IMR-90 (cell line): Measurements from ENCODE around the gene TP73. TPM values are rescaled to one million over a fixed set of nuclear protein-coding genes. Genes with fewer than 3 reads are reported as not detected.

Source experiments
- ATAC-seq: fragments of 200-7000 bp; cut with Tn5 transposase; 2 replicates; pipeline ENCODE4 v1.9.1; 2020; ENCODE audit warnings: low read depth, mild to moderate bottlenecking, moderate library complexity
- BruUV-seq: library from RNA; stranded (reverse); fragments of 400-500 nt; replicated peaks from 2 replicates; lab custom pipeline; 2021; lab: Mats Ljungman, UMichigan
- CTCF ChIA-PET: fragments of 300-600 bp; formaldehyde crosslinking; extraction: SDS; loops from one replicate; lab custom pipeline; 2021; ENCODE audit warnings: antibody characterized with exemption; lab: Yijun Ruan, JAX
- POLR2A ChIA-PET: fragments of 300-600 bp; sonication (Branson Sonifier 250); formaldehyde crosslinking; loops from one replicate; lab custom pipeline; 2022; ENCODE audit warnings: antibody characterized with exemption; ENCODE audit not compliant: unreplicated experiment; lab: Charles Lee
- DNase-seq: peaks from one replicate; pipeline ENCODE4 v3.0.0; 2013
- H2AFZ ChIP-seq: replicated peaks from 2 replicates; pipeline ENCODE3; 2013; ENCODE audit warnings: low read length, mild to moderate bottlenecking; ENCODE audit not compliant: poor library complexity
- H2AK5ac ChIP-seq: 2 replicates; pipeline ENCODE4 v1.6.1; 2013; ENCODE audit warnings: low read depth, low read length, inconsistent platforms
- H2AK9ac ChIP-seq: replicated peaks from 2 replicates; pipeline ENCODE3; 2013; ENCODE audit warnings: mild to moderate bottlenecking, low read depth, low read length, moderate library complexity; ENCODE audit not compliant: poor library complexity
- H2BK120ac ChIP-seq: 2 replicates; pipeline ENCODE4 v1.6.1; 2013; ENCODE audit warnings: low read depth, low read length, inconsistent platforms
- H2BK15ac ChIP-seq: 3 replicates; pipeline ENCODE4 v1.6.1; 2013; ENCODE audit warnings: low read depth, low read length, inconsistent platforms
- H2BK20ac ChIP-seq: 2 replicates; pipeline ENCODE4 v1.6.1; 2013; ENCODE audit warnings: low read depth, mild to moderate bottlenecking, inconsistent platforms, low read length, moderate library complexity
- H2BK5ac ChIP-seq: 2 replicates; pipeline ENCODE4 v1.6.1; 2013; ENCODE audit warnings: mild to moderate bottlenecking, low read depth, low read length, inconsistent platforms; ENCODE audit not compliant: poor library complexity, severe bottlenecking
- H3K14ac ChIP-seq: replicated peaks from 2 replicates; pipeline ENCODE4 v1.6.1; 2013; ENCODE audit warnings: low read depth, low read length, inconsistent platforms
- H3K18ac ChIP-seq: 2 replicates; pipeline ENCODE4 v1.6.1; 2013; ENCODE audit warnings: low read depth, low read length, control low read depth
- H3K23ac ChIP-seq: 2 replicates; pipeline ENCODE4 v1.6.1; 2013; ENCODE audit warnings: low read depth, low read length, inconsistent platforms
- H3K27ac ChIP-seq: 2 replicates; pipeline ENCODE4 v1.5.1; 2013; ENCODE audit warnings: mild to moderate bottlenecking, control low read depth, low read length; ENCODE audit not compliant: insufficient read depth
- H3K27me3 ChIP-seq: 2 replicates; pipeline ENCODE4 v1.6.1; 2013; ENCODE audit warnings: low read length; ENCODE audit not compliant: control insufficient read depth, insufficient read depth
- H3K36me3 ChIP-seq: 2 replicates; pipeline ENCODE4 v1.6.1; 2013; ENCODE audit warnings: low read length, mixed read lengths; ENCODE audit not compliant: control insufficient read depth, insufficient read depth
- H3K4ac ChIP-seq: 2 replicates; pipeline ENCODE4 v1.6.1; 2013; ENCODE audit warnings: low read depth, low read length, inconsistent platforms
- H3K4me1 ChIP-seq: 2 replicates; pipeline ENCODE4 v1.6.1; 2013; ENCODE audit warnings: low read length, mixed read lengths; ENCODE audit not compliant: control insufficient read depth, insufficient read depth
- H3K4me2 ChIP-seq: 2 replicates; pipeline ENCODE4 v1.6.1; 2013; ENCODE audit warnings: low read depth, mild to moderate bottlenecking, control low read depth, low read length, moderate library complexity
- H3K4me3 ChIP-seq: 2 replicates; pipeline ENCODE4 v1.5.1; 2013; ENCODE audit warnings: low read depth, mild to moderate bottlenecking, control low read depth, low read length, moderate library complexity; ENCODE audit not compliant: insufficient read depth
- H3K56ac ChIP-seq: 2 replicates; pipeline ENCODE4 v1.6.1; 2013; ENCODE audit warnings: low read length, inconsistent platforms; ENCODE audit not compliant: insufficient read depth; ENCODE audit errors: extremely low read depth
- H3K79me1 ChIP-seq, 2 experiments: 2 replicates each; pipeline ENCODE4 v1.6.1; 2013; ENCODE audit warnings: low read length in 2 of 2, inconsistent platforms in 1 of 2, low read depth in 1 of 2
- H3K9ac ChIP-seq: 2 replicates; pipeline ENCODE4 v1.6.1; 2013; ENCODE audit warnings: low read depth, low read length, control low read depth
- H3K9me1 ChIP-seq: 2 replicates; pipeline ENCODE4 v1.6.1; 2013; ENCODE audit warnings: low read length, inconsistent platforms; ENCODE audit not compliant: insufficient read depth
- H3K9me3 ChIP-seq: 2 replicates; pipeline ENCODE4 v1.6.1; 2013; ENCODE audit warnings: low read length; ENCODE audit not compliant: control insufficient read depth, insufficient read depth
- H4K20me1 ChIP-seq: 2 replicates; pipeline ENCODE4 v1.6.1; 2013; ENCODE audit warnings: low read length, inconsistent platforms; ENCODE audit not compliant: insufficient read depth
- H4K5ac ChIP-seq: 2 replicates; pipeline ENCODE4 v1.6.1; 2013; ENCODE audit warnings: mild to moderate bottlenecking, low read depth, low read length, control low read depth
- H4K8ac ChIP-seq, 2 experiments: 2 replicates each; pipeline ENCODE4 v1.6.1; 2013; ENCODE audit warnings: low read depth in 2 of 2, low read length in 2 of 2, control low read depth in 1 of 2, inconsistent platforms in 1 of 2
- H4K91ac ChIP-seq: 2 replicates; pipeline ENCODE4 v1.6.1; 2013; ENCODE audit warnings: low read depth, low read length, inconsistent platforms; ENCODE audit not compliant: insufficient read depth
- BHLHE40 ChIP-seq: fragments of 150-350 bp; IDR thresholded peaks from 2 replicates; pipeline ENCODE4 v1.6.1; 2016; ENCODE audit warnings: mild to moderate bottlenecking, low read depth, low read length
- CEBPB ChIP-seq: IDR thresholded peaks from 2 replicates; pipeline ENCODE4 v1.6.1; 2012; ENCODE audit warnings: low read depth, low read length, improper control_type of control experiment
- CTCF ChIP-seq: conservative IDR thresholded peaks from 2 replicates; pipeline ENCODE4 v1.5.1; 2012; ENCODE audit warnings: mild to moderate bottlenecking, low read depth, low read length, improper control_type of control experiment
- ELK1 ChIP-seq: fragments of 150-350 bp; IDR thresholded peaks from 2 replicates; pipeline ENCODE4 v1.6.1; 2016; ENCODE audit warnings: low read depth, mild to moderate bottlenecking, low read length, moderate library complexity, borderline replicate concordance
- FOS ChIP-seq: fragments of 150-350 bp; IDR thresholded peaks from 2 replicates; pipeline ENCODE4 v1.6.1; 2016; ENCODE audit warnings: low read depth, low read length
- MAFK ChIP-seq: IDR thresholded peaks from 2 replicates; pipeline ENCODE4 v1.6.1; 2012; ENCODE audit warnings: low read depth, low read length, improper control_type of control experiment
- MXI1 ChIP-seq: IDR thresholded peaks from 2 replicates; pipeline ENCODE4 v1.6.1; 2012; ENCODE audit warnings: low read depth, mild to moderate bottlenecking, low read length, moderate library complexity, borderline replicate concordance
- NFE2L2 ChIP-seq: fragments of 150-350 bp; IDR thresholded peaks from 2 replicates; pipeline ENCODE4 v1.6.1; 2016; ENCODE audit warnings: low read depth, mild to moderate bottlenecking, low read length
- POLR2A ChIP-seq: IDR thresholded peaks from 2 replicates; pipeline ENCODE4 v1.6.1; 2012; ENCODE audit warnings: mild to moderate bottlenecking, low read depth, low read length
- RAD21 ChIP-seq: IDR thresholded peaks from 2 replicates; pipeline ENCODE4 v1.6.1; 2012; ENCODE audit warnings: low read length, improper control_type of control experiment
- RCOR1 ChIP-seq: IDR thresholded peaks from 2 replicates; pipeline ENCODE4 v1.6.1; 2012; ENCODE audit warnings: mild to moderate bottlenecking, low read length, improper control_type of control experiment; ENCODE audit not compliant: insufficient replicate concordance
- RFX5 ChIP-seq: IDR thresholded peaks from 2 replicates; pipeline ENCODE4 v1.8.0; 2012; ENCODE audit warnings: low read depth, mild to moderate bottlenecking, low read length, moderate library complexity
- SMC3 ChIP-seq: fragments of 150-350 bp; IDR thresholded peaks from 2 replicates; pipeline ENCODE4 v1.6.1; 2016; ENCODE audit warnings: low read depth, mild to moderate bottlenecking, antibody characterized with exemption, low read length, moderate library complexity
- USF2 ChIP-seq: fragments of 150-350 bp; IDR thresholded peaks from 2 replicates; pipeline ENCODE4 v1.6.1; 2017; ENCODE audit warnings: mild to moderate bottlenecking, antibody characterized with exemption, low read length, low read depth
- WGBS, 2 experiments: methylation state at CpG; one replicate each; pipeline versions ENCODE4 v1.1.5 to v1.1.7; 2013; ENCODE audit warnings: missing lambda C conversion rate in 2 of 2; ENCODE audit not compliant: insufficient read length in 1 of 2; ENCODE audit errors: extremely low coverage in 2 of 2; 5-methylcytosine and 5-hydroxymethylcytosine counted together
- dilution Hi-C: fragments of 300-500 bp; cut with HindIII; formaldehyde crosslinking; loops from one replicate; pipeline ENCODE4 v1.14.3; 2018; ENCODE audit warnings: low sequenced_read_pairs; ENCODE audit not compliant: unreplicated experiment
- in situ Hi-C: fragments of 300-500 bp; cut with MboI; formaldehyde crosslinking; loops from 3 replicates; pipeline ENCODE4 v1.14.3; 2019; ENCODE audit warnings: low sequenced_read_pairs, inconsistent platforms, mixed read lengths
- intact Hi-C: fragments of 100-400 bp; cut with micrococcal nuclease; formaldehyde crosslinking; loops from 2 replicates; pipeline ENCODE4 v1.10.0; 2022
- polyA plus RNA-seq, 3 experiments: library from polyadenylated mRNA; depleted of rRNA; stranded (reverse); fragments of >200 nt; gene quantifications; 2 replicates each; pipeline ENCODE4 v1.2.3, GENCODE V29; 2012; ENCODE audit warnings: low replicate concordance in 1 of 3
- total RNA-seq: library from RNA; depleted of rRNA; stranded (reverse); fragments of >200 nt; gene quantifications from 2 replicates; pipeline ENCODE4 v1.2.3, GENCODE V29; 2012

Gene TP73
- total and polyA plus RNA-seq, 2 of the 4 experiments (the other 2 are of a cell fraction): not detected

- no peak overlapping the region for H2AK9ac ChIP-seq
- H3K9me1 ChIP-seq: no peaks in the 10 kb centered on the region
- no peaks in the 10 kb centered on the region for H4K20me1 ChIP-seq
- DNase-seq (no peak), ATAC-seq (no peak)
- H2BK20ac ChIP-seq: no peak overlapping the region
- H3K79me1 ChIP-seq: no peaks in the 10 kb centered on the region
- H2BK15ac ChIP-seq: no peak overlapping the region
- no peak overlapping the region for H4K5ac ChIP-seq
- no peak overlapping the region for H3K56ac ChIP-seq
- no peak overlapping the region for H3K14ac ChIP-seq
- no peak overlapping the region for H3K4me2 ChIP-seq
- no peak overlapping the region for H3K4ac ChIP-seq
- no peak overlapping the region for H2BK120ac ChIP-seq
- no peak overlapping the region for H4K91ac ChIP-seq
- H3K9ac ChIP-seq: no peak overlapping the region
- POLR2A ChIA-PET: no interaction called here
- no peak overlapping the region for H3K4me3 ChIP-seq
- in situ Hi-C loops: no loop called here
- intact Hi-C loops: no loop called here
- H2AFZ ChIP-seq: no peak overlapping the region
- no peak overlapping the region for H4K8ac ChIP-seq
- CTCF ChIA-PET: interaction anchor here (1.3 kb wide), 1 partner anchor 18 kb away, joined by 3 read pairs; no protein-coding TSS in a partner anchor
- no peak overlapping the region for H2BK5ac ChIP-seq
- H2AK5ac ChIP-seq: no peak overlapping the region
- H3K27ac ChIP-seq: no peak overlapping the region
- H3K4me1 ChIP-seq: no peaks in the 10 kb centered on the region
- WGBS, 2 experiments: no CpG with 5 or more reads among the region's 26 CpGs
- H3K23ac ChIP-seq: no peak overlapping the region
- dilution Hi-C loops: no loop called here
- peaks cover 52% of the 10 kb centered on the region for H3K27me3 ChIP-seq
- no peak overlapping the region for H3K18ac ChIP-seq
- no TSS peak for BruUV-seq
- no peaks in the 10 kb centered on the region for H3K9me3 ChIP-seq
- no peaks in the 10 kb centered on the region for H3K36me3 ChIP-seq
- TF ChIP-seq CTCF (no peak), ELK1 (no peak), POLR2A (no peak), RAD21 (no peak), RFX5 (no peak), RCOR1 (no peak), MAFK (no peak), USF2 (no peak), NFE2L2 (no peak), CEBPB (no peak), BHLHE40 (no peak), MXI1 (no peak), FOS (no peak), SMC3 (no peak)
Observed at GRCh38 chr1:3706651-3707297, 54.5 kb downstream of the TP73 start.
